ENCODE results near the gene BAZ1A.
A peak's percentile ranks its signal among the peaks of the same experiment; 100 is the strongest.

The BAZ1A gene

GRCh38 chr14:34711796-34712712 lies 163.1 kb downstream of the BAZ1A start:
- DNase-seq (ENCODE audit: insufficient read length): no peak
- no peak for TF ChIP-seq POLR2AphosphoS5 (IDR thresholded peaks at IDR 0.05; ENCODE audit: low read depth, low read length)
- no peak for TF ChIP-seq POLR2A (IDR thresholded peaks at IDR 0.05; ENCODE audit: low read depth, low read length)
- no peak for TF ChIP-seq TAF1 (IDR thresholded peaks at IDR 0.05; ENCODE audit: borderline replicate concordance, low read depth, low read length)
- peak; percentile 14 for FAIRE-seq

GRCh38 chr14:34711169-34711568 lies 164.0 kb downstream of the BAZ1A start:
- DNase-seq (ENCODE audit: insufficient read length): peak; percentile 33
- FAIRE-seq: peak; percentile 95
- no peak for TF ChIP-seq TAF1 (IDR thresholded peaks at IDR 0.05; ENCODE audit: borderline replicate concordance, low read depth, low read length)
- 0 out of 2 replicates have a peak, but pooled peaks have one; percentile 26 for TF ChIP-seq POLR2AphosphoS5 (IDR thresholded peaks at IDR 0.05; ENCODE audit: low read depth, low read length)

- FAIRE-seq: no peak
- DNase-seq (ENCODE audit: insufficient read length): no peak
- TF ChIP-seq POLR2A (IDR thresholded peaks at IDR 0.05; ENCODE audit: low read depth, low read length) (no peak), POLR2AphosphoS5 (IDR thresholded peaks at IDR 0.05; ENCODE audit: low read depth, low read length) (no peak), TAF1 (IDR thresholded peaks at IDR 0.05; ENCODE audit: borderline replicate concordance, low read depth, low read length) (no peak)
Measured at GRCh38 chr14:34710744-34711143, 164.4 kb downstream of the BAZ1A start.

- TF ChIP-seq POLR2AphosphoS5 (IDR thresholded peaks at IDR 0.05; ENCODE audit: low read depth, low read length): no peak
- TF ChIP-seq TAF1 (IDR thresholded peaks at IDR 0.05; ENCODE audit: borderline replicate concordance, low read depth, low read length): no peak
- no peak for TF ChIP-seq POLR2A (IDR thresholded peaks at IDR 0.05; ENCODE audit: low read depth, low read length)
- FAIRE-seq (no peak), DNase-seq (ENCODE audit: insufficient read length) (no peak)
Measured at GRCh38 chr14:34710006-34710405, 165.2 kb downstream of the BAZ1A start.

- DNase-seq (ENCODE audit: insufficient read length) (no peak), FAIRE-seq (no peak)
- TF ChIP-seq TAF1 (IDR thresholded peaks at IDR 0.05; ENCODE audit: borderline replicate concordance, low read depth, low read length) (no peak), POLR2A (IDR thresholded peaks at IDR 0.05; ENCODE audit: low read depth, low read length) (no peak), POLR2AphosphoS5 (IDR thresholded peaks at IDR 0.05; ENCODE audit: low read depth, low read length) (no peak)
Measured at GRCh38 chr14:34707722-34708121, 167.4 kb downstream of the BAZ1A start.

Measured in GM12892 (cell line).